ENCODE results near the gene STK4.

Gene STK4

GRCh38 chr20:45066372-45066771 lies 100.1 kb downstream of the STK4 start:
- H3K4me3 ChIP-seq (ENCODE audit: low read depth, low read length): no peak overlapping the region
- DNase-seq (ENCODE audit: low read depth): no peak
- TF ChIP-seq, protein P1, sequence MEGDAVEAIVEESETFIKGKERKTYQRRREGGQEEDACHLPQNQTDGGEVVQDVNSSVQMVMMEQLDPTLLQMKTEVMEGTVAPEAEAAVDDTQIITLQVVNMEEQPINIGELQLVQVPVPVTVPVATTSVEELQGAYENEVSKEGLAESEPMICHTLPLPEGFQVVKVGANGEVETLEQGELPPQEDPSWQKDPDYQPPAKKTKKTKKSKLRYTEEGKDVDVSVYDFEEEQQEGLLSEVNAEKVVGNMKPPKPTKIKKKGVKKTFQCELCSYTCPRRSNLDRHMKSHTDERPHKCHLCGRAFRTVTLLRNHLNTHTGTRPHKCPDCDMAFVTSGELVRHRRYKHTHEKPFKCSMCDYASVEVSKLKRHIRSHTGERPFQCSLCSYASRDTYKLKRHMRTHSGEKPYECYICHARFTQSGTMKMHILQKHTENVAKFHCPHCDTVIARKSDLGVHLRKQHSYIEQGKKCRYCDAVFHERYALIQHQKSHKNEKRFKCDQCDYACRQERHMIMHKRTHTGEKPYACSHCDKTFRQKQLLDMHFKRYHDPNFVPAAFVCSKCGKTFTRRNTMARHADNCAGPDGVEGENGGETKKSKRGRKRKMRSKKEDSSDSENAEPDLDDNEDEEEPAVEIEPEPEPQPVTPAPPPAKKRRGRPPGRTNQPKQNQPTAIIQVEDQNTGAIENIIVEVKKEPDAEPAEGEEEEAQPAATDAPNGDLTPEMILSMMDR (IDR thresholded peaks at IDR 0.05; ENCODE audit: insufficient read depth, low read depth, low read length, missing control alignments): no peak

DNA sequence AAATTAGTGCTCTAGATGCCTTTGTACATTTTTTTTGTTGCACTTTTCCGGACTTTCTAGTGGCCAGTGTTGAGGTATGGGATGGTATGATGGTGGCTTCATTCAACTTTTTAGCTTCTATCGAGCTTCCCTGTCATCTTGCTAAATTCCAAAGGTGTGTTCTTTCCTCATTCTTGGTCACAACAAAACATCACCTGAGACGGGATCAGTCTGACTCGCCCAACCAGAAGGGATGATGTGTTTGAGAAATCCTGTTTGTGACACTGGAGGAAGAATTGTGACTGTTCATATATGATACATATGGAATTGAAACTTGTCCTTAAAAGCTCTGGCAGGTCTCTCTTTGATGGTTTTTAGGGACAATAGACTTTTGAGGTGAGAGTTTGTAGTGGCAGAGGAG lies 100.8 kb downstream of the STK4 start:
- DNase-seq (ENCODE audit: low read depth): no peak
- TF ChIP-seq, protein P1 (IDR thresholded peaks at IDR 0.05; ENCODE audit: insufficient read depth, low read depth, low read length, missing control alignments): no peak
- no peak overlapping the region for H3K4me3 ChIP-seq (ENCODE audit: low read depth, low read length)

DNA sequence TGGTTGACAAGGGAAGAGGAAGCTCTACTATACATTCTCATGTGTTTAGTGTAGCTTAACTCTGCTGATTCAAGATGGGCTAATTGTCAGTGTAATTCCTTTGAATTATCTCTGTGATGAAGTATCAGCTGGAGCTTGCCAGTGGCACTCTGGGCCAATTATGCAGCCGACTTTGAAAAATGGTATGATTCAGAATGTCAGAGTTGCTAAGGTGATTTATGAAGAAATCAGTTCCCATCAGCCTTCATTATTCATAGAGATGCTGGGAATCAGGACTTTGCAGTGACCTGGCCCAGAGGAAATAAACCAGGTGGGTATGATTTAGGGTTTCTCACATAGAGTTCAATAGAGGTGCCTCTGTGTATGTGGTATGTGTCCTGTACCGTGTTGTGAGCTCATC lies 101.2 kb downstream of the STK4 start:
- no peak overlapping the region for H3K4me3 ChIP-seq (ENCODE audit: low read depth, low read length)
- TF ChIP-seq, protein P1 (IDR thresholded peaks at IDR 0.05; ENCODE audit: insufficient read depth, low read depth, low read length, missing control alignments): no peak
- DNase-seq (ENCODE audit: low read depth): no peak

DNA sequence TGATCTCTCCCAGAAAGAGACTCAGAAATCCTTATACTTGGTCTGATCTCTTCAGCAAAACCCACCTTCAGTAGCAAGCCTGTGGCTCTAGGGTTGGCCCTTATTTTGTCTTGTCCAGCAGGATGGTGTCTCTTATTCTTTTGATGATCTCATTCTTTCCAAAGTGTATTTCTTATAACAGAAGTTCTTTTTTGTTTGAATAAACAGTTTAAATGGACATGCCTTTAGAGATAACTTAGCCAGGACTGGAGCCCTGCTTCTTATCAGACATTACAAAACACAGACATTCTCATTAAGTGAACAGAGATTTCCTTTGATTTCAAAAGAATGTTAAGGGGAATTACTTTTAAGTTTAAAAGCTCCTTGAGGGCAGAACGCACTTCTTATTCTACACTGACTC lies 102.9 kb downstream of the STK4 start:
- no peak for DNase-seq (ENCODE audit: low read depth)
- TF ChIP-seq, protein P1 (IDR thresholded peaks at IDR 0.05; ENCODE audit: insufficient read depth, low read depth, low read length, missing control alignments): no peak
- H3K4me3 ChIP-seq (ENCODE audit: low read depth, low read length): no peak overlapping the region

- TF ChIP-seq, protein P1 (IDR thresholded peaks at IDR 0.05; ENCODE audit: insufficient read depth, low read depth, low read length, missing control alignments): no peak
- DNase-seq (ENCODE audit: low read depth): no peak
- H3K4me3 ChIP-seq (ENCODE audit: low read depth, low read length): no peak overlapping the region
Observed at GRCh38 chr20:45070932-45071632, 104.8 kb downstream of the STK4 start.

DNA sequence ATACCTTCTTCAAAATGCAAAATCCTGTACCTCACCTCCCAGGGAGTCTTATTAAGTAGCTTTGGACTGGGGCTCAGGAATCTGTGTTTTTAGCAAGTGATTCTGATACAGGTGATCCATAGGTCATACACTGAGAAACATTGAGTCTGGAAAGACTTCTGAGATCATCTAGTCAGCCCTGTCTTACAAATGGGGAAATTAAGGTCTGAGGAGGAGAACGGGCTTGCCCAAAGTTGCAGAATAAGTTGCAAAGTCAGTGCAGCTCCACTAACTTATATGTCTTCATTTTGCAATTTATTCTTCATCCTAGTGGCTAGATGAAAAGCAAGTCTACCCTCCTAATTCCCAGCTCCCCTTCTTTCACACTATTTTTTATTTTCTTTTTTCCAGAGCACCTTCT lies 105.8 kb downstream of the STK4 start:
- TF ChIP-seq, protein P1 (IDR thresholded peaks at IDR 0.05; ENCODE audit: insufficient read depth, low read depth, low read length, missing control alignments): no peak
- no peak overlapping the region for H3K4me3 ChIP-seq (ENCODE audit: low read depth, low read length)
- no peak for DNase-seq (ENCODE audit: low read depth)

DNA sequence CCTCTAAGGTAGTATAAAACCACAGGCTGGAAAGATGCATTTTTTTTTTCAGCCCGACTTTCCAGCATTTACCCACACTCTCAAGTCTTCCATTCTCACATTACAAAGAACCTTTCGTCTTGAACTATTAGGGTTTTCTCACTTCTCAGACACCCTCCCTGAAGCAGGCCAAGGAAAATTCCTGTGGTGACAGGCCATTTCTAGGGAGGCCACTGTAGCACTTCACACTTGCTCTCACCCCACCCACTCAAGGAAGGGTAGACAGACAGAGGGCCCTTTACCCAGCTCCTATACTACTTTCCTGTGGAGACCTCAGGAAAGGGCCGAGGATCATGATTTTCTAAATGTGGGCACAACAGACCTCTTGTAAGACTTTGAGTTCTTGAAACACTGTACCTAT lies 106.9 kb downstream of the STK4 start:
- DNase-seq (ENCODE audit: low read depth): no peak
- TF ChIP-seq, protein P1 (IDR thresholded peaks at IDR 0.05; ENCODE audit: insufficient read depth, low read depth, low read length, missing control alignments): no peak
- no peak overlapping the region for H3K4me3 ChIP-seq (ENCODE audit: low read depth, low read length)
